Ovary (tissue), 9 donors: ENCODE measurements around the gene INHBC. TPM values are rescaled to one million over a fixed set of nuclear protein-coding genes. Genes with fewer than 3 reads are reported as not detected.
"Not testable (repeated sequence)": the region's sequence is repeated elsewhere in the genome, so short reads cannot be mapped to it uniquely, and the experiment has no call there.

Experiments
- DNase-seq, 5 donors: peaks; one replicate each; pipeline ENCODE4 v3.0.0-alpha.2; 2019 to 2020
- H3K27ac ChIP-seq, 2 donors: fragments of 200-600 bp; one replicate each; pipeline versions ENCODE4 v1.5.1 to v1.8.0; 2019 to 2022
- H3K27me3 ChIP-seq: fragments of 200-600 bp; one replicate; pipeline ENCODE4 v1.8.0; 2022
- H3K36me3 ChIP-seq: fragments of 200-600 bp; sonication (generic); one replicate; pipeline ENCODE4 v1.5.1; 2019
- H3K4me1 ChIP-seq: one replicate; pipeline ENCODE4 v1.8.1; 2013; ENCODE audit warnings: mild to moderate bottlenecking, moderate library complexity; ENCODE audit not compliant: insufficient read depth
- H3K4me3 ChIP-seq: fragments of 200-600 bp; sonication (generic); one replicate; pipeline ENCODE4 v1.5.1; 2017
- H3K9me3 ChIP-seq, 2 donors: fragments of 200-600 bp in 1 of 2; sonication (generic) in 1 of 2; one replicate each; pipeline versions ENCODE4 v1.5.1 to v1.8.1; 2013 to 2019; ENCODE audit warnings: mild to moderate bottlenecking in 1 of 2, moderate library complexity in 1 of 2
- EP300 ChIP-seq: sonication (generic); formaldehyde crosslinking; IDR thresholded peaks from one replicate; pipeline ENCODE4 v1.6.1; 2017; ENCODE audit warnings: antibody characterized with exemption
- POLR2A ChIP-seq: fragments of 450-650 bp; IDR thresholded peaks from one replicate; pipeline ENCODE4 v1.6.1; 2017; ENCODE audit warnings: antibody characterized with exemption, mild to moderate bottlenecking, moderate library complexity
- WGBS, 3 donors: extraction: QIAGEN DNeasy Blood & Tissue Kit in 1 of 3; methylation state at CpG; one replicate each; pipeline versions ENCODE4 v1.1.5 to v1.1.7; 2013 to 2017; 5-methylcytosine and 5-hydroxymethylcytosine counted together
- intact Hi-C, 4 donors: fragments of 100-400 bp; cut with DNase I; formaldehyde crosslinking; loops; one replicate each; pipeline versions ENCODE4 v1.11.0 to v1.15.1; 2022 to 2023
- polyA plus RNA-seq, 2 donors: library from polyadenylated mRNA; stranded (reverse); fragments of 200-250 nt in 1 of 2; fragments of 350-450 nt in 1 of 2; fragmentation: Illumina TruSeq in 1 of 2; extraction: RNeasy Lipid Tissue Mini Kit (QIAGEN cat#74804) in 1 of 2; gene quantifications; one replicate each; pipeline ENCODE4 v1.2.3, GENCODE V29; 2013 to 2014
- total RNA-seq, 7 donors: library from RNA; depleted of rRNA in 2 of 7; stranded (reverse); fragments of >200 nt in 2 of 7; fragmentation: NEBNext Ultra II Directional in 3 of 7; extraction: Animal tissue kit (Norgen Biotek cat#: 25700) in 3 of 7; gene quantifications; one replicate each; pipeline versions ENCODE4 v1.1.0 to v1.2.4, GENCODE V29; 2016 to 2023
- TF ChIP-seq, protein P1 (sequence below), 3 donors: fragments of 450-650 bp in 2 of 3; fragments of 200-600 bp in 1 of 3; IDR thresholded peaks; one replicate each; pipeline versions ENCODE4 v1.5.1 to v1.8.0; 2016 to 2022; ENCODE audit warnings: antibody characterized with exemption in 3 of 3, mild to moderate bottlenecking in 1 of 3
- donor health status: DM: no; HTN: no; CAD: no; lungs with moderate emphysema.
- donor health status: DM: no; HTN: no; CAD: no.
- donor health status: Bipolar disorder and iron deficiency.
- donor health status: DM: yes; HTN: yes; CAD: no.
- donor health status: DM: no; HTN: no; CAD: no.
- donor health status: DM: yes; HTN: yes; CAD: no.

Gene INHBC
- total and polyA plus RNA-seq, 9 donors, result 0.07 to 0.27 (median 0.12) TPM; not detected in 5

DNA sequence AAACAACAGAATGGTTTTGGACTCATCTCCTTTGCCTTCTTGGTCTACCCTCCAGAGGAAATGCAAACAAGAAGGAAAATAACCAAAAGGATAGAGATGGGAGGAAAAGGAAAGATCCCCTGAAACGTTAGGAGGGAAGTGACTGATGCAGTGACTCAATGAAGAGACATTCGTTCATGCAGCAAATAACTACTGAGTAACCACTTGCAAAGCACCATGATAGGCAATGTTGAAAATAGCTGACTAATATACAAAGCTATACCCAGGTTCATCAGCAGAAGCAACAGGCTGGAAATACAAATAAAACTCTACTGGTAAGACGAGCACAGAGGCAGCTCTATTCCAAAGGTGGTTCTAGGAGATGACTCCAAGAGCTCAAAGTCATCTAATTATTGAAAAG is 45.6 kb upstream of the INHBC start:
- no peaks in the 10 kb centered on the region for H3K36me3 ChIP-seq
- intact Hi-C loops, result no loop called here
- peaks cover 2% of the 10 kb centered on the region for H3K4me1 ChIP-seq
- no peaks in the 10 kb centered on the region for H3K27me3 ChIP-seq
- no peaks in the 10 kb centered on the region for H3K9me3 ChIP-seq
- 22 to 34% (median 28%) methylated on average over 3 of the region's 3 CpGs for WGBS, 3 donors
- no peak overlapping the region for H3K27ac ChIP-seq
- DNase-seq, result no peak
- TF ChIP-seq POLR2A (no peak), EP300 (no peak)
- TF ChIP-seq, protein P1, sequence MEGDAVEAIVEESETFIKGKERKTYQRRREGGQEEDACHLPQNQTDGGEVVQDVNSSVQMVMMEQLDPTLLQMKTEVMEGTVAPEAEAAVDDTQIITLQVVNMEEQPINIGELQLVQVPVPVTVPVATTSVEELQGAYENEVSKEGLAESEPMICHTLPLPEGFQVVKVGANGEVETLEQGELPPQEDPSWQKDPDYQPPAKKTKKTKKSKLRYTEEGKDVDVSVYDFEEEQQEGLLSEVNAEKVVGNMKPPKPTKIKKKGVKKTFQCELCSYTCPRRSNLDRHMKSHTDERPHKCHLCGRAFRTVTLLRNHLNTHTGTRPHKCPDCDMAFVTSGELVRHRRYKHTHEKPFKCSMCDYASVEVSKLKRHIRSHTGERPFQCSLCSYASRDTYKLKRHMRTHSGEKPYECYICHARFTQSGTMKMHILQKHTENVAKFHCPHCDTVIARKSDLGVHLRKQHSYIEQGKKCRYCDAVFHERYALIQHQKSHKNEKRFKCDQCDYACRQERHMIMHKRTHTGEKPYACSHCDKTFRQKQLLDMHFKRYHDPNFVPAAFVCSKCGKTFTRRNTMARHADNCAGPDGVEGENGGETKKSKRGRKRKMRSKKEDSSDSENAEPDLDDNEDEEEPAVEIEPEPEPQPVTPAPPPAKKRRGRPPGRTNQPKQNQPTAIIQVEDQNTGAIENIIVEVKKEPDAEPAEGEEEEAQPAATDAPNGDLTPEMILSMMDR (IDR thresholded peaks at IDR 0.05), result no peak
- H3K4me3 ChIP-seq, result no peak overlapping the region

DNA sequence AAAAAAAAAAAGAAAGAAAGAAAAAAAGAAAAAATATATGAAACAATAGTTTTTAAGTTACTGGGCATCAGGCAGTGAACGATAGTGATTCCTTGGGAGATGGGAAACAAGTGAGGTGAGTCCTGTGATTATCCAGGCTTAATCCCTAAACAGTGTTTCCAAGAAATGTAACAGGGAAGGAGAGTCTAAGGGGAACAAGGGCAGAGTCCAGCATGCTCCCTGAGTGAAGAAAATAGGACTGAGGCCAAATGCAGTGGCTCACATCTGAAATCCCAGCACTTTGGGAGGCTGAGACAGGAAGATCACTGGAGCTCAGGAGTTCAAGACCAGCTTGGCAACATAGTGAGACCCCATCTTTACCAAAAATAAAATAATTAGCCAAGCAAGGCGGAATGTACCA is 44.4 kb upstream of the INHBC start:
- WGBS, 3 donors, result 77 to 91% (median 88%) methylated on average over 2 of the region's 2 CpGs
- intact Hi-C loops, result no loop called here
- H3K4me1 ChIP-seq, result peaks cover 2% of the 10 kb centered on the region
- H3K4me3 ChIP-seq, result no peak overlapping the region
- no peaks in the 10 kb centered on the region for H3K9me3 ChIP-seq
- TF ChIP-seq, protein P1 (IDR thresholded peaks at IDR 0.05), result no peak
- TF ChIP-seq POLR2A (no peak), EP300 (no peak)
- H3K27ac ChIP-seq, result no peak overlapping the region
- DNase-seq, result no peak
- H3K27me3 ChIP-seq, result no peaks in the 10 kb centered on the region
- no peaks in the 10 kb centered on the region for H3K36me3 ChIP-seq

DNA sequence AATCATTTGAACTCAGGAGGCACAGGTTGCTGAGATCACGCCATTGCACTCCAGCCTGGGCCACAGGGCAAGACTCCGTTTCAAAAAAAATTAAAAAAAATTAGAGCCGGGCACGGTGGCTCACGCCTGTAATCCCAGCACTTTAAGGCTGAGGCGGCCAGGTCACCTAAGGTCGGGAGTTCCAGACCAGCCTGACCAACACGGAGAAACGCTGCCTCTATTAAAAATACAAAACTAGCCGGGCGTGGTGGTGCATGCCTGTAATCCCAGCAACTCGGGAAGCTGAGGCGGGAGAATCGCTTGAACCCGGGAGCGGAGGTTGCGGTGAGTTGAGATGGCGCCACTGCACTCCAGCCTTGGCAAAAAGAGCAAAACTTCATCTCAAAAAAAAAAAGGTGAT is 39.5 kb upstream of the INHBC start:
- H3K9me3 ChIP-seq, result no peaks in the 10 kb centered on the region
- H3K27ac ChIP-seq, result no peak overlapping the region
- intact Hi-C loops, result no loop called here
- DNase-seq, result no peak
- H3K36me3 ChIP-seq, result no peaks in the 10 kb centered on the region
- H3K27me3 ChIP-seq, result no peaks in the 10 kb centered on the region
- H3K4me3 ChIP-seq, result no peak overlapping the region
- no peak for TF ChIP-seq EP300
- no peak for TF ChIP-seq POLR2A
- TF ChIP-seq, protein P1 (IDR thresholded peaks at IDR 0.05), result no peak
- H3K4me1 ChIP-seq, result no peaks in the 10 kb centered on the region
- 92 to 95% (median 95%) methylated on average over 18 of the region's 18 CpGs for WGBS, 3 donors

DNA sequence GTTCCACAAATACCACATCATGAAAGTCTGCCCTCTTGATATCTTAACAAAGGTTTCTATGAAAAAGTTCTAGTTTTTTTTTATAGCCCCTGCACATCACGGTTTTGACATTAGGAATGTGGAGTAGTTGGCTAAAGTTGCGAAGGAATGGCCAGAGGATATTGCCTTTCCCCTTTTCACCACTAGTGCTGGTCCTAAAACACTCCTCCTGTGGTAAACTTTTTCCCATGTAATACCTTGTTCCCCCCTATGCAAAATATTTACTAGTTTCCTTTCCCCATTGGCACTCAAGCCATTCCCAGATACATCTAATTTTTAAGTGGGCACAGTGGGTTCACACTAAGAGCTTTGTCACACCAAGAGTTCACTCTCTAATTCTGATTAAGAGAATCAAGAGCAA is 37.1 kb upstream of the INHBC start:
- TF ChIP-seq, protein P1 (IDR thresholded peaks at IDR 0.05), result no peak
- TF ChIP-seq EP300 (no peak), POLR2A (no peak)
- 76 to 85% (median 78%) methylated on average over 2 of the region's 2 CpGs for WGBS, 3 donors
- no peak for DNase-seq
- Histone ChIP-seq H3K9me3 (no peaks in the 10 kb centered on the region), H3K4me3 (no peak overlapping the region), H3K36me3 (no peaks in the 10 kb centered on the region), H3K27ac (no peak overlapping the region), H3K27me3 (no peaks in the 10 kb centered on the region), H3K4me1 (no peaks in the 10 kb centered on the region)
- intact Hi-C loops, result no loop called here

DNA sequence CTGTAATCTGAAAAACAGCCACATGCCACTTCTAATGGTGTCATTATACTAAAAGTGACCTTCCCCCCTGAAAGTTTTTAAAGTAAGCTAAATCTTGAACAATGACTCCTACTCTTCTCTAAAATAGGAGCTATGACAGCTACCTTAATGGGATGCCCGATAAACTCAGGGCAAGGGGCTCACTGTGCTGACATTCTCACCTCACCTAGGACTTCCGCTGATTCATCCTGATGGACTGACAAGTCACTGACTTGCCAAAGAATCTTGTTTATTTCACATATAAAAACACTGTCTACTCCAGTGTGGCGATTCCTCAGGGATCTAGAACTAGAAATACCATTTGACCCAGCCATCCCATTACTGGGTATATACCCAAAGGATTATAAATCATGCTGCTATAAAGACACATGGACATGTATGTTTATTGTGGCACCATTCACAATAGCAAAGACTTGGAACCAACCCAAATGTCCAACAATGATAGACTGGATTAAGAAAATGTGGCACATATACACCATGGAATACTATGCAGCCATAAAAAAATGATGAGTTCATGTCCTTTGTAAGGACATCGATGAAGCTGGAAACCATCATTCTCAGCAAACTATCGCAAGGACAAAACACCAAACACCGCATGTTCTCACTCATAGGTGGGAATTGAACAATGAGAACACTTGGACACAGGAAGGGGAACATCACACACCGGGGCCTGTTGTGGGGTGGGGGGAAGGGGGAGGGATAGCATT is 34.7 kb upstream of the INHBC start:
- H3K9me3 ChIP-seq, intact Hi-C loops, H3K36me3 ChIP-seq, H3K4me1 ChIP-seq, DNase-seq, H3K4me3 ChIP-seq, H3K27ac ChIP-seq, H3K27me3 ChIP-seq: not testable (repeated sequence)
- 97 to 98% (median 98%) methylated on average over 6 to 7 of the region's 7 CpGs for WGBS, 3 donors
